GM10266 (cell line): ENCODE data around the gene CCDC12.

ENCODE experiments used
- DNase-seq: peaks from one replicate; pipeline ENCODE4 v3.0.0; 2012; ENCODE audit errors: extremely low spot score
- TF ChIP-seq, protein P1 (sequence below): IDR thresholded peaks from 2 replicates; pipeline ENCODE4 v1.5.1; 2012; ENCODE audit warnings: mild to moderate bottlenecking, low read depth; ENCODE audit not compliant: control insufficient read depth, insufficient read depth; ENCODE audit errors: missing control alignments

The CCDC12 gene

DNA sequence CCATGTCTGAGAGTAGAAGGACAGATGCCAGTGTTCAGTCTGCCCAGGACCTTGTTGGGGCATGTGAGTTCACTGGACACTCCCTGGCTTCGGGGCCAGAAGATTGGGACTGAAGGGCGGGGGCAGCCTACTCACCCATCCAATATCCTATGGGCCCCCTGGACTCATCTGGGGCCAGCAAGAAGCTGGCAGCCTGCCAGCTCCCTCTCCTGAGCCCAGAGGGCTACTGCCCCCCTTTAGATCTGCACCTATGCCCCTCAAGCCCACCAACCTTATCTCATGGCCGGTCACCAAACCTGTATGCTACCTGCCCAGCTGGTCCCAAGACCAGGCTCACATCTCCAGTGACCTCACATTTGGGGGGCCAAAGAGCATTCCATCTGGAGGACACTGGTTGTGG is 90.9 kb downstream of the CCDC12 start:
- TF ChIP-seq, protein P1, sequence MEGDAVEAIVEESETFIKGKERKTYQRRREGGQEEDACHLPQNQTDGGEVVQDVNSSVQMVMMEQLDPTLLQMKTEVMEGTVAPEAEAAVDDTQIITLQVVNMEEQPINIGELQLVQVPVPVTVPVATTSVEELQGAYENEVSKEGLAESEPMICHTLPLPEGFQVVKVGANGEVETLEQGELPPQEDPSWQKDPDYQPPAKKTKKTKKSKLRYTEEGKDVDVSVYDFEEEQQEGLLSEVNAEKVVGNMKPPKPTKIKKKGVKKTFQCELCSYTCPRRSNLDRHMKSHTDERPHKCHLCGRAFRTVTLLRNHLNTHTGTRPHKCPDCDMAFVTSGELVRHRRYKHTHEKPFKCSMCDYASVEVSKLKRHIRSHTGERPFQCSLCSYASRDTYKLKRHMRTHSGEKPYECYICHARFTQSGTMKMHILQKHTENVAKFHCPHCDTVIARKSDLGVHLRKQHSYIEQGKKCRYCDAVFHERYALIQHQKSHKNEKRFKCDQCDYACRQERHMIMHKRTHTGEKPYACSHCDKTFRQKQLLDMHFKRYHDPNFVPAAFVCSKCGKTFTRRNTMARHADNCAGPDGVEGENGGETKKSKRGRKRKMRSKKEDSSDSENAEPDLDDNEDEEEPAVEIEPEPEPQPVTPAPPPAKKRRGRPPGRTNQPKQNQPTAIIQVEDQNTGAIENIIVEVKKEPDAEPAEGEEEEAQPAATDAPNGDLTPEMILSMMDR = no peak
- DNase-seq = no peak

DNA sequence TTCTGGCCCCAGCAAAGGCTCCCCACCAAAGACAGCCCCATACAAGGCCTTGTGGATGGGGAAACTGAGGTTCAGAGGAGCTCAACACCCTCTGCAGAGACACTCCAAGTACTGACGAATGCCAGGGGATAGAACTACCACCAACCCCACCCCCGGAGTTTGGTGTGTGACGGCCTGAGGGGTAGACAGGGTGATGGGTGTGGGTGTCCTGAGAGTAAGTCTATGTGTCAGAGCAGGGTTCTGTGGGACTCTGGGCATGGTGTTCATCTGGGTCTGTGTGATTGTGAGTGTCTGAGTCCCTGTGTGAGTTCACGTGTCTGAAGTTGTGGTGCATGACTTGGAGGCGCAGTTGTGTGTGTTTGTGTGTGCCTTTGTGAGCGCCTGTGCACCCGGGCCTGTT is 91.6 kb downstream of the CCDC12 start:
- DNase-seq = no peak
- TF ChIP-seq, protein P1 = no peak

DNA sequence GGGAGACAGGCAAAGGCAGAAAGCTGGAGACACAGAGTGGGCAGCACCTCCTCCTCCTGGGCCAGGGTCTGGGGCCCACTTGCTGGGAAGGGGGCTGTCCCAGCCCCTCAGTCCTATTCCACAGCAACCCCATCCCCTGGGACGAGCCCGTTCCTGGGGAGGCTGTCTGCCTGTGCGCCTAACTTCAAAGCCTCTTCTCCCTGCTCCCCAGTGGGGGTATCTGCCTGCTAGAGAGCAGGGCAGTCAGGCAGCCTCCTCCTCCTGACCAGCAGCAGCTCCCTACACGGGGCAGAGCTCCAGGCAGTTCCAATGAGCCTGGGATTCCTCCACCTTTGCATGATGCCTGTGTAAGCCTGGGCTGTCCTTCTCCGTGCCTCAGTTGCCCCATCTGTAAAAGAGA is 92.1 kb downstream of the CCDC12 start:
- no peak for DNase-seq
- TF ChIP-seq, protein P1 = no peak

GRCh38 chr3:46883830-46884185 is 92.7 kb downstream of the CCDC12 start:
- TF ChIP-seq, protein P1 = no peak
- DNase-seq = no peak

DNA sequence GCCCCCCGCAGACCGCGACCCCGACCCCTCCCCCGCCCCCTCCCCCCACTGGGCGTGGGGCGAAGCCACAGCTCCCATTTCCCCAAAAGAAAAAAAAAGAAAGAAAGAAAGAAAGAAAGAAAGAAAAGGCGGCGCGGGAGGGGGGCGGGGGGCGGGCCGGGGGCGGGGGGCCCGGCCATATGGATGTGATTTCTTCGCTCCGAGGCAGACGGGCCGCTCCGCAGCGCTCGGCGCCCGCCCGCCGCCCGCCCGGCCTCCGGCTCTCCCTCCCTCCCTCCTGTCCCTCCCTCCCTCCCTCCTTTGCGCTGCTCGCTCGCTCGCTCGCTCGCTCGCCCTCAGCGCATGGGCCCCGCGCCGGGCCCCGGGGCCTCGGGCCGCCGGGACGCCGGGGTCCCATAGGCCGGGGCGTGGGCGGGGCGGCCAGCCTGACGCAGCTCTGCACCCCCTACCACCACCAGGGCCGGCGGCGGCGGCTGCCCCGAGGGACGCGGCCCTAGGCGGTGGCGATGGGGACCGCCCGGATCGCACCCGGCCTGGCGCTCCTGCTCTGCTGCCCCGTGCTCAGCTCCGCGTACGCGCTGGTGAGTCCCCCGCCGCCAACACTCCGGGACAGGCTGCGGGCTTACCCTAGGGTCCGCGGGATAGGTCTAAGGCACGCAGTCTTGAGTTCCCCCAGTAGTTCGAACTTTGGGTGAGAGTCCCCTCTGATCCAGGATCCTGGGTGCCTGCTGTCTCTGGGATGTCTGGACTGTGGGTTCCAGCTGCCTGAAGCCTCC is 93.3 kb downstream of the CCDC12 start:
- DNase-seq = peak; percentile 69
- TF ChIP-seq, protein P1 = no peak

- peak; percentile 59 for DNase-seq
- TF ChIP-seq, protein P1 = no peak
Observed at GRCh38 chr3:46882377-46883053, 94.0 kb downstream of the CCDC12 start.
